Measurements from ENCODE around the gene C17orf100.

Gene C17orf100

DNA sequence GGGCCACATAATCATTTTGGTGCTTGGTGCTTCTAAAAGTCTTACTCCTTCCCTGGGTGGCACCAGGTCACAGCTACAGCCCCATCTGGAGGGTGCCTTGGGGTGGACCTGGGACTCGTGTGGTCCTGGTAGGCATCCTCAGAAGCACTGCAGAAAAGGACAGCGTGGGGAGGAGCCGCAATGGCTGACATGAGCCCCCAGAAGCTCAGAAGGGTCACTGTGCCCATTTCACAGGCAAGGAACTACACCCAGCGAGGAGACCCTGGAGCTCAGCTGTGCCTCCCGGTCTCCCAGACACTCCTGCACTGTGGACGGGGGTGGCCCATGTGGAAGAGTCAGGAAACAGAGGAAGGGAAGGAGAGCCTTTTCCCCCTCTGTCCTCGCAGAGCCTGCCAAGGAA lies 26.4 kb downstream of the C17orf100 start:
- Histone ChIP-seq H3K27ac (no peak overlapping the region), H3K4me2 (peak overlapping the region; percentile 70), H3K36me3 (no peaks in the 10 kb centered on the region), H3K4me1 (peaks cover 59% of the 10 kb centered on the region), H3K9ac (no peak overlapping the region), H4K20me1 (peaks cover 44% of the 10 kb centered on the region), H3K9me3 (no peaks in the 10 kb centered on the region), H3K4me3 (no peak overlapping the region), H3K27me3 (peaks cover 58% of the 10 kb centered on the region)
- no peak for TF ChIP-seq Cebpa-rat (IDR thresholded peaks at IDR 0.05)

DNA sequence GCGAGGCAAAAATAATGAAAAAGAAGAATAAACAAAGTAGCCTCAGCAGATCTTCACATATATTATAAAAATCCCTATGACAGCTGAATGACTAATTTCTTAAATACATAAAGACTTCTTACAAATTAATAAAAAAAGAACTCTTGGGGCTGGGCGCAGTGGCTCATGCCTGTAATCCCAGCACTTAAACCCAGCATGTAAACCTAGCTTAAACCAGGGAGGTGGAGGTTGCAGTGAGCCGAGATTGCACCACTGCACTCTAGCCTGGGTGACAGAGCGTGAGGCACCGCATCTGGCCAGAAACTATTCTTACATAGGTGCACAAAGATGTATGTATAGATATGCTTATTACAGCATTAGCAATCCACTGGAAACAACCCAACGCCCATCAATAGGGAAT lies 27.7 kb downstream of the C17orf100 start:
- H3K4me1 ChIP-seq = peaks cover 59% of the 10 kb centered on the region
- peaks cover 58% of the 10 kb centered on the region for H3K27me3 ChIP-seq
- peaks cover 44% of the 10 kb centered on the region for H4K20me1 ChIP-seq
- no peak overlapping the region for H3K9ac ChIP-seq
- no peak overlapping the region for H3K4me3 ChIP-seq
- no peaks in the 10 kb centered on the region for H3K9me3 ChIP-seq
- H3K4me2 ChIP-seq = 0 out of 2 replicates have a peak overlapping the region, but pooled peaks have one; percentile 66
- H3K36me3 ChIP-seq = no peaks in the 10 kb centered on the region
- TF ChIP-seq Cebpa-rat (IDR thresholded peaks at IDR 0.05) = no peak
- H3K27ac ChIP-seq = no peak overlapping the region

DNA sequence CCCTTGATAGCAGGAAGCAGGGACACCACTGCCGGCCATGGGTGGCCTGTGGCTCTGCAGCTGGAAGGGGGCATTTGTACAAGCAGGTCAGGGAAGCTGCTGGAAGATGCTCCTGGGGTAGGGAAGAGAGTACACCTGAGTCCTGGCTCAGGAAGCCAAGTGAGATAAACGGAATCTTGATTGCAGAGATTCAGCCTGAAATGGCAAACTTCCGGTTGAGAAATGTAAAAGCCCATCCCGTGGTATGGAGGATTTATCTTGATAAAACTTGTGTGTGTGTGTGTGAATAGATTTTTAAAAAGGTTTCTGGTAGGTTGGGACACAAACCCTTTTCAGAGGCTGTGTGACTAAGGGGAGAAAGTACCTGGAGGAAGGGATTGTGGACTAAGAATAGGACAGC lies 29.6 kb downstream of the C17orf100 start:
- H3K4me2 ChIP-seq = peak overlapping the region; percentile 66; the same call in 1 of the 2 replicates

DNA sequence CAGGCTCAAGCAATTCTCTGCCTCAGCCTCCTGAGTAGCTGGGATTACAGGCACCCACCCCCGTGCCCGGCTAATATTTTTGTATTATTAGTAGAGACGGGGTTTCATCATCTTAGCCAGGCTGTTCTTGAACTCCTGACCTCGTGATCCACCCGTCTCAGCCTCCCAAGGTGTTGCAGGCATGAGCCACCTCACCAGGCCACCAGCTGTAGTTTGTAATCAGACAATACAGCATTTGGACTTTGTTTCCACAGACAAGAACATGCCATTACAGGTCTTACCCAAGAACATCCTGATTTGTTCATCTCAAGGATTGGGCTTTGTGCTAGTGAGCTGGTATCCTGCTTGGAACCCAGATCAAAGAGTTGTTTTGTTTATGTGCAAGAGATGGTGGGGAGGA lies 30.1 kb downstream of the C17orf100 start:
- Histone ChIP-seq H3K4me3 (no peak overlapping the region), H3K27ac (no peak overlapping the region), H3K27me3 (peaks cover 36% of the 10 kb centered on the region), H3K9me3 (no peaks in the 10 kb centered on the region), H3K9ac (no peak overlapping the region), H3K36me3 (no peaks in the 10 kb centered on the region), H4K20me1 (peaks cover 21% of the 10 kb centered on the region), H3K4me2 (peak overlapping the region; percentile 66; the same call in 1 of the 2 replicates), H3K4me1 (peaks cover 49% of the 10 kb centered on the region)
- no peak for TF ChIP-seq Cebpa-rat (IDR thresholded peaks at IDR 0.05)

More for the DNA sequence above, 29.6 kb downstream of the C17orf100 start:
- Histone ChIP-seq H3K36me3 (no peaks in the 10 kb centered on the region), H3K9me3 (no peaks in the 10 kb centered on the region), H3K9ac (no peak overlapping the region), H3K27ac (no peak overlapping the region), H3K4me3 (no peak overlapping the region), H3K27me3 (peaks cover 41% of the 10 kb centered on the region), H3K4me1 (peaks cover 52% of the 10 kb centered on the region), H4K20me1 (peaks cover 26% of the 10 kb centered on the region)
- no peak for TF ChIP-seq Cebpa-rat (IDR thresholded peaks at IDR 0.05)

DNA sequence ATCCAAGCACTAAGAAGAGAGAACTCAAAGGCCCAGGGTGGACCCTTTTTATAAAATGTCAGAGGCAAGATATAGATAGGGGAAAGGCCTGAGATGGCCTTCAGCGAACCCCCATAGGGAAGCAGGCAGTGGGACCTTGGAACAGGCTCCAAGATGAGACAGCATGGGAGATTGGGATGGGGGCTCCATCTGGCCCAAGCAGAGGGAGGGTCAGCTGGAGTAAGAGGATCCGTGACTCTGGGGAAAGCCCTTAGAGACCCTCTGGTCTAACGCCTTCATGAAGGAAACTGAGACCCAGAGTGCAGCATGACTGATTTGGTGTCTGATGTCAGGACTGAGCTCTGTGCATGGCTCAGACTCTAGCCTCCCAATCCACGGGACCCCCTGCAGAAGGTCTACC lies 30.8 kb downstream of the C17orf100 start:
- Histone ChIP-seq H3K4me1 (peaks cover 43% of the 10 kb centered on the region), H3K36me3 (no peaks in the 10 kb centered on the region), H3K4me3 (no peak overlapping the region), H4K20me1 (peaks cover 14% of the 10 kb centered on the region), H3K27ac (no peak overlapping the region), H3K27me3 (peaks cover 29% of the 10 kb centered on the region), H3K9ac (no peak overlapping the region), H3K9me3 (no peaks in the 10 kb centered on the region), H3K4me2 (no peak overlapping the region)
- TF ChIP-seq Cebpa-rat (IDR thresholded peaks at IDR 0.05) = no peak

DNA sequence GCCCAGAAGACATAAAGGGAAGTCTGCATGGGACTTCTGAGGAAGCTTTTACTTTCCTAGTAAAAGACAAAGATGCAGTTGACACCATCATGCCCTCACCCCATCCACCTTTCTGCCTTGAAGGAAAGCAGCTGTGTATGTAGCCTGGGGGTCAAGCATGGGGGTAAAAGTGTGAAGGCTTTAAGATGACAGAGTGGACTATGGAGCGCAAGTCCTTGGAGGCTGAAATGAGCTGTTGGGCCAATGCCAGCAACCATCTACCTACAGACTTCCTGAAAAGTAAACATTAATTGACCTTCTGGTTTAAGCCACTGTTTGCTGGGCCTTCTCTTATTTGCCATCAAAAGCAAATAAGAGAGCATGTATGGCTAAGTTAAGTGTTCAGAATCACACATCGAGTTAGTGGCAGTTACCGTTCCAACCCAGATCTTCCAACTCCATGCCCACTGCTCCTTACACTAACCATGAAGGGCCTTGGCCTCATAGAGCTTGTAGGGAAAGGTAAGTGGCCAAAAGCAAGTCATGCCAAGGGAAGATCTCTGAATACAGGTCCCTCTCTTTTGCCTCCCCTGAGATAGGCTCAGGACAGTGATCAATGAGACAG lies 31.6 kb downstream of the C17orf100 start:
- no peak for TF ChIP-seq Cebpa-rat (IDR thresholded peaks at IDR 0.05)
- no peak overlapping the region for H3K27ac ChIP-seq
- peaks cover 21% of the 10 kb centered on the region for H3K27me3 ChIP-seq
- no peaks in the 10 kb centered on the region for H3K9me3 ChIP-seq
- H3K4me3 ChIP-seq = no peak overlapping the region
- no peaks in the 10 kb centered on the region for H3K36me3 ChIP-seq
- peaks cover 6% of the 10 kb centered on the region; the same call in 1 of the 2 replicates for H4K20me1 ChIP-seq
- no peak overlapping the region for H3K4me2 ChIP-seq
- no peak overlapping the region for H3K9ac ChIP-seq
- peaks cover 34% of the 10 kb centered on the region for H3K4me1 ChIP-seq

DNA sequence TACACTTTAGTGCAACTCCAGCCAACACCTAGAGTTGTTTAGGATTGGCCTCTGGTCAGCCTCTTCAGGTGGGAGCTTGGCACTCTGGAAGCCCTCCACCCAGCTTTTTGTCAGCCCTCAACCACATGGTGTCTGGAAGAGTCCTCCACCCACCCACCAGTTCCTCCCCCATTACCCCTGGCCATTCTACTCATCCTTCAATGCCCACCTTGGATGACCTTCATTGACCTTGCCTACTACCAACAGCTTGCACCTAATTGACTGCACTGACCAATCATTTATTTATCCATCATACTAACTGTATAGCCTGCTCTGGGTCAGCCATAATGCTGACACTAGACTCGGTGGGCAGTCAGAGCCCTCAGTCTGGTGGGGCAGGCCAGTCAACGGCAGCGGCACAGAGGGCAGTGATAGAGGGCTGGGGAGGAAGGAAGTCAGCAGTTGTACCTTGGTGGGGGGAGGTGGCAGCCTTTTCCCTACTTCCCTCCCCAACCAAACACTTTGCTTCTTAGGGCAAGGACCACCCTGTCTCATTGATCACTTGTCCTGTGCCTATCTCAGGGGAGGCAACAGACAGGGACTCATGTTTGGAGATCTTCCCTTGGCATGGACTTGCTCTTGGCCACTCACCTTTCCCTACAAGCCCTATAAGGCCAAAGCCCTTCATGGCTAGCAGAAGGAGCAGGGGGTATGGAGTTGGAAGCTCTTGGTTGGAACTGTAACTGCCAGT lies 32.3 kb downstream of the C17orf100 start:
- Histone ChIP-seq H3K4me1 (peaks cover 27% of the 10 kb centered on the region), H3K27me3 (peaks cover 14% of the 10 kb centered on the region), H3K36me3 (no peaks in the 10 kb centered on the region), H3K4me2 (no peak overlapping the region), H4K20me1 (no peaks in the 10 kb centered on the region), H3K27ac (no peak overlapping the region), H3K9me3 (no peaks in the 10 kb centered on the region), H3K9ac (no peak overlapping the region), H3K4me3 (no peak overlapping the region)
- TF ChIP-seq Cebpa-rat (IDR thresholded peaks at IDR 0.05) = no peak

DNA sequence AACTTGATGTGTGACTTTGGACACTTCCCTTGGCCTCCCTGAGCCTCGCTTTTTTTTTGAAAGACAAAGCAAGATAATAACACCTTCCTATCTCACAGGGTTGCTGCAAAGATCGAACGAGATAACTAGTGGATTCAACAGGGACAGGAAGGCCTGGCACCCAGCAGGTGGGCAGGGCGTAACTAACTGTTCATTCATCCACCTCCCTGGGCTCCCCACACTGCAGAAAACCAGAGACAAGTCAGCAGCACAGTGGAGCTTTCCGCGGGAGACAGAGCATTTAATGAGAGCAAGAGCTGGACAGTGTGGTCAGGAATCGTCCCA lies 32.9 kb downstream of the C17orf100 start:
- no peaks in the 10 kb centered on the region for H3K9me3 ChIP-seq
- no peaks in the 10 kb centered on the region for H4K20me1 ChIP-seq
- no peak for TF ChIP-seq Cebpa-rat (IDR thresholded peaks at IDR 0.05)
- H3K4me3 ChIP-seq = no peak overlapping the region
- H3K27ac ChIP-seq = no peak overlapping the region
- H3K4me2 ChIP-seq = no peak overlapping the region
- H3K4me1 ChIP-seq = peaks cover 22% of the 10 kb centered on the region
- peaks cover 8% of the 10 kb centered on the region; the same call in 1 of the 2 replicates for H3K27me3 ChIP-seq
- no peaks in the 10 kb centered on the region for H3K36me3 ChIP-seq
- H3K9ac ChIP-seq = no peak overlapping the region

DNA sequence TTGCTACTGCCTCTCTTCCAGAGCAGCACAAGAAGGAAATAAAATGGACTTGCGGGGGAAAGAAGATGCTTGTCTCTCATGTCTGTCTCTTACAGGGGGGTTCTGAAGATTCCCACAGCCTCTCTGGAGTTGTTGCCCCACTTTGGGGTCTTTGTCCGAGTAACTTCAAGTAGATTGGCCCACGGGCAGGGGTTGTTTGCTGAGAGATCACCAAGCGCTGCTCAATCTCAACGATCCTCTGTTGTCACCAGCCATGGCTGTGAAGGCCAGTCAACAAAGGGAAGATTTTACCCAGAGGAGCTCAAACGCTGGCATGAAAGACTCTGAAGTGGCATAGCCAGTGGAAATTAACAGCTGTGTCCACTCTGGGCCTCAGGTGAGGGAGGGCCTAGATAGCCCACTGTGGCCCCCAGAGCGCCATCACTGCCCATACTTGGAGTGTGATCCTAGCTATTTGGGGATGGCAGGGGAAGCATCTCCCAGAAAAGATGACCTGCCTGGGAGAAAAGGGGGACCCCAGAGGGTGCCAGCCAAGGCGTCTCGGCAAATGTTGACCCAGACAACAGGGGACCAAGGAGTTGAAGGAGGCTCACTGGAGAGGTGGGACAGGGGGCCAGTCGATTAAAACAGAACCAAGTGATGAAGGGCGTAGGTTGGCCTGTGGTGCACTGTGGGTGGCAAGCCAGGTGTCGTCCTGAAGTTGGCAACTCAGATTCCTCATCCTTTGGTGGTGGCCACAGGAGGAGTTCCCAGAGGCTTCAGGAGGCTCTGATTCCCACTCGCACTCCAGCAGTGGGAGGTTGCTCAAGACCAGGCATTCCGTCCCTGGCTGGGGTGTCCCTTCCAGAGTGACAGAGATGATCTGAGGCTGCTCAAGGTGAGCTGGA lies 33.6 kb downstream of the C17orf100 start:
- no peak overlapping the region for H3K9ac ChIP-seq
- no peaks in the 10 kb centered on the region for H3K36me3 ChIP-seq
- H3K4me2 ChIP-seq = no peak overlapping the region
- no peak for TF ChIP-seq Cebpa-rat (IDR thresholded peaks at IDR 0.05)
- H3K9me3 ChIP-seq = no peaks in the 10 kb centered on the region
- peaks cover 15% of the 10 kb centered on the region for H3K4me1 ChIP-seq
- no peaks in the 10 kb centered on the region for H4K20me1 ChIP-seq
- H3K4me3 ChIP-seq = no peak overlapping the region
- no peak overlapping the region for H3K27ac ChIP-seq
- peaks cover 8% of the 10 kb centered on the region; the same call in 1 of the 2 replicates for H3K27me3 ChIP-seq

DNA sequence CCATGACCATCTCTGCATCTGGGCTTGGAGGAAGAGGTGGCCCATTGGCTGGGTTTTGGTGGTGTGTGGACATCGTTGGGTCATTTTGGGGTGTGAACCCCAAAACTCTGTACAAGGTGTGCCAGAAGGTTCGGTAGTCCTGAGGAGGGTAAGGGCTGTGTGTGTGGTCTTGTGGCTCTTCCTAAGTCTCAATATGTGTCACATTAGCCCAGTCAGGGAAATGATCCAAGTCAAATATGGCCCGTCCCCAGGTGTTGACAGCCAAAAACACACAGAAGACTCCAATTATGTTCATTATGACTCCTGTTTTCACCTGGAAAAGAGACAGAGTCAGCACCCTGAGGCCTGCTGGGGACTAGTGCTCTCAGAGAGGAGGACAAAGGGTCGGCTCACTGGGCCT lies 34.5 kb downstream of the C17orf100 start:
- H3K4me1 ChIP-seq = peaks cover 6% of the 10 kb centered on the region
- TF ChIP-seq Cebpa-rat (IDR thresholded peaks at IDR 0.05) = no peak
- H3K36me3 ChIP-seq = no peaks in the 10 kb centered on the region
- H3K9me3 ChIP-seq = no peaks in the 10 kb centered on the region
- H3K27me3 ChIP-seq = peaks cover 8% of the 10 kb centered on the region; the same call in 1 of the 2 replicates
- no peaks in the 10 kb centered on the region for H4K20me1 ChIP-seq
- H3K4me2 ChIP-seq = no peak overlapping the region
- no peak overlapping the region for H3K9ac ChIP-seq
- H3K27ac ChIP-seq = no peak overlapping the region
- no peak overlapping the region for H3K4me3 ChIP-seq

All from BLaER1 (cell line).